ENCODE measurements around the gene ABCE1. TPM values are rescaled to one million over a fixed set of nuclear protein-coding genes. Genes with fewer than 3 reads are reported as not detected.

ABCE1 gene
- polyA plus RNA-seq, 1 donor (not counting 4 experiments of a cell fraction or from before 2014, with no cell fraction given): 110 TPM

- FAIRE-seq (no peak), DNase-seq (ENCODE audit: low read depth, low spot score) (no peak)
- no peak for TF ChIP-seq CTCF (optimal IDR thresholded peaks at IDR 0.05 in 1 of 3, IDR thresholded peaks at IDR 0.05 in 1 of 3, conservative IDR thresholded peaks at IDR 0.05 in 1 of 3; ENCODE audit: extremely low read depth in 1 of 3, insufficient read depth in 2 of 3, low read length in 3 of 3)
- no peak for TF ChIP-seq EZH2 (IDR thresholded peaks at IDR 0.05; ENCODE audit: low read length)
- Histone ChIP-seq H3K79me2 (ENCODE audit: control insufficient read depth, insufficient read depth, low read length) (no peaks in the 10 kb centered on the region), H4K20me1 (ENCODE audit: control insufficient read depth, extremely low read depth, insufficient read depth, low read length) (no peaks in the 10 kb centered on the region), H3K9me1 (ENCODE audit: control insufficient read depth, extremely low read depth, insufficient read depth, low read length) (no peaks in the 10 kb centered on the region), H3K27me3 (ENCODE audit: control insufficient read depth, extremely low read depth, insufficient read depth, low read length) (no peaks in the 10 kb centered on the region), H2AFZ (ENCODE audit: control insufficient read depth, low read length) (no peak overlapping the region), H3K27ac (ENCODE audit: control insufficient read depth, insufficient read depth, low read length) (no peak overlapping the region), H3K4me2 (ENCODE audit: control insufficient read depth, extremely low read depth, insufficient read depth, low read depth, low read length) (no peak overlapping the region), H3K9ac (ENCODE audit: control insufficient read depth, extremely low read depth, insufficient read depth, low read length) (no peak overlapping the region), H3K9me3 (ENCODE audit: control insufficient read depth, low read depth, low read length) (no peaks in the 10 kb centered on the region), H3K4me3 (ENCODE audit: control insufficient read depth in 2 of 3, extremely low read depth in 1 of 3, insufficient read depth in 2 of 3, low read depth in 1 of 3, low read length in 3 of 3) (no peak overlapping the region), H3K36me3 (ENCODE audit: control insufficient read depth in 2 of 2, extremely low read depth in 1 of 2, insufficient read depth in 2 of 2, low read length in 2 of 2) (no peaks in the 10 kb centered on the region), H3K4me1 (ENCODE audit: control insufficient read depth, extremely low read depth, insufficient read depth, low read length) (no peaks in the 10 kb centered on the region)
- dilution Hi-C loops (cut with MboI; ENCODE audit: extremely low pct_ligation_motif_present, low sequenced_read_pairs): no loop called here
Observed at GRCh38 chr4:145056325-145057130, 41.6 kb upstream of the ABCE1 start.

GRCh38 chr4:145058256-145058655 is 39.9 kb upstream of the ABCE1 start:
- no peaks in the 10 kb centered on the region for H3K9me3 ChIP-seq (ENCODE audit: control insufficient read depth, low read depth, low read length)
- H3K27me3 ChIP-seq (ENCODE audit: control insufficient read depth, extremely low read depth, insufficient read depth, low read length): no peaks in the 10 kb centered on the region
- H4K20me1 ChIP-seq (ENCODE audit: control insufficient read depth, extremely low read depth, insufficient read depth, low read length): no peaks in the 10 kb centered on the region
- H3K4me2 ChIP-seq (ENCODE audit: control insufficient read depth, extremely low read depth, insufficient read depth, low read depth, low read length): no peak overlapping the region
- no peak overlapping the region for H2AFZ ChIP-seq (ENCODE audit: control insufficient read depth, low read length)
- TF ChIP-seq CTCF (optimal IDR thresholded peaks at IDR 0.05 in 1 of 3, IDR thresholded peaks at IDR 0.05 in 1 of 3, conservative IDR thresholded peaks at IDR 0.05 in 1 of 3; ENCODE audit: extremely low read depth in 1 of 3, insufficient read depth in 2 of 3, low read length in 3 of 3) (no peak), EZH2 (IDR thresholded peaks at IDR 0.05; ENCODE audit: low read length) (no peak)
- no peaks in the 10 kb centered on the region for H3K36me3 ChIP-seq (ENCODE audit: control insufficient read depth in 2 of 2, extremely low read depth in 1 of 2, insufficient read depth in 2 of 2, low read length in 2 of 2)
- no peak overlapping the region for H3K27ac ChIP-seq (ENCODE audit: control insufficient read depth, insufficient read depth, low read length)
- no peaks in the 10 kb centered on the region for H3K4me1 ChIP-seq (ENCODE audit: control insufficient read depth, extremely low read depth, insufficient read depth, low read length)
- no peak overlapping the region for H3K4me3 ChIP-seq (ENCODE audit: control insufficient read depth in 2 of 3, extremely low read depth in 1 of 3, insufficient read depth in 2 of 3, low read depth in 1 of 3, low read length in 3 of 3)
- H3K79me2 ChIP-seq (ENCODE audit: control insufficient read depth, insufficient read depth, low read length): no peaks in the 10 kb centered on the region
- H3K9ac ChIP-seq (ENCODE audit: control insufficient read depth, extremely low read depth, insufficient read depth, low read length): no peak overlapping the region
- H3K9me1 ChIP-seq (ENCODE audit: control insufficient read depth, extremely low read depth, insufficient read depth, low read length): no peaks in the 10 kb centered on the region
- FAIRE-seq (no peak), DNase-seq (ENCODE audit: low read depth, low spot score) (no peak)
- dilution Hi-C loops (cut with MboI; ENCODE audit: extremely low pct_ligation_motif_present, low sequenced_read_pairs): no loop called here
